HG03175 (cell line): Measurements from ENCODE around the gene SNORC.

Source experiments
- ATAC-seq: cut with Tn5 transposase; IDR thresholded peaks from one replicate; pipeline ENCODE4 v1.9.1; 2021; ENCODE audit warnings: mild to moderate bottlenecking, moderate library complexity; ENCODE audit not compliant: unreplicated experiment

Gene SNORC

GRCh38 chr2:232925153-232925820, 55.2 kb downstream of the SNORC start:
- ATAC-seq = no peak

DNA sequence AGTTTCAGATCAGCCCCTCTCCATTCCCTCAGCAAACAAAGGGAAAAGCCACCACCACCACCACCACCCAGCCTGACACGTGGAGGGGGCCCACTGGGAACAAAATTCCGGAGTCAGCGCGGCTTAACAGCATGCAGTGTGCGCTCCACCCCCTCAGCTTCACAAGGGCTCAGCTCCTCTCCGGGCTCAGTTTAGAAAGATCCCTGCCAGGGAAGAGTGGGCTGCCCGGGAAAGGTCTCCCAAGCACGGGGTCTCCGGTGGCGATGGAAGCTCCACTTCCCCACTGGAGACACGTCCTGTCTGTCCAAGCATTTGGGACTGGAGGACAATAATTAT, 55.7 kb downstream of the SNORC start:
- ATAC-seq = no peak

GRCh38 chr2:232926431-232926939, 56.4 kb downstream of the SNORC start:
- no peak for ATAC-seq

- ATAC-seq = no peak
Measured at GRCh38 chr2:232927032-232927792, 57.1 kb downstream of the SNORC start.

DNA sequence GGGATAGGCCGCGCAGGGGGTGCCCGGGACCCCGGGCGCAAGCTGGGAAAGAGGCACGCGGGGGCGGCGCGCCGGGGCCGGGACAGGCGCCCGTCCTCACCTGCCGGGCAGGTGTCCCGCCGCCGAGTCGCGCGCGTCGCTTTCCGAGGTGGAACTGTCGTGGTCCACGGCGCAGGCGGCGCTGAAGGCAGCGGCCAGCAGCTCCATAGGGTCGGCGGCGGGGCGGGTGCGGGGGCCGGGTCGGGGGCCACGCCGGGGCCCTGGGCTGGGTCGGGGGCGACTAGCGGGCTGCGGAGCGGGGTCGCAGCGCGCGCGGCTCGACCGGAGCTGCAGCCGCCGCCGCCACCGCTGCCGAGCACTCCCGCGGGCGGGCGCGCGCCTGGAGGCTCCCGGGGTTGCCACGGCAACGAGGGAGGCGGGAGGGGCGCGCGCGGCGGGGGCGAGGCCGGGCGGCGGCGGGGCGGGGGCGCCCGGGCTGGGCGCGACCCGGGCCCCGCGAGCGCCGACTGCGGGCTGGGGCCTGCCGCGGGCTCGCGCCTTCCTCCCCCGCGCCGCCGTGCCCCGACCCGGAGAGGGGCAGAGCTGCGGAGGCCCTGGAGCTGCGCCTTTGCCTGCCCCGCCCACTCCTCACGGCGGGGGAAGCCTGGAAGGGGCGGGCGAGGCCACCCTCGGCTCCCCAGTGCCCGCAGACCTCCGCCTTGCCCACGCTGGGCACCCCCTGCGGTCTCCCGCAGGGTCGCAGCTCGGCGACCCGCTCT, 57.9 kb downstream of the SNORC start:
- no peak for ATAC-seq
